KG1 (cell line): ENCODE data around the gene RUNX1.

ENCODE experiments used
- DNase-seq: peaks from one replicate; lab custom pipeline; 2025; lab: John Stamatoyannopoulos, UW

RUNX1 gene

DNA sequence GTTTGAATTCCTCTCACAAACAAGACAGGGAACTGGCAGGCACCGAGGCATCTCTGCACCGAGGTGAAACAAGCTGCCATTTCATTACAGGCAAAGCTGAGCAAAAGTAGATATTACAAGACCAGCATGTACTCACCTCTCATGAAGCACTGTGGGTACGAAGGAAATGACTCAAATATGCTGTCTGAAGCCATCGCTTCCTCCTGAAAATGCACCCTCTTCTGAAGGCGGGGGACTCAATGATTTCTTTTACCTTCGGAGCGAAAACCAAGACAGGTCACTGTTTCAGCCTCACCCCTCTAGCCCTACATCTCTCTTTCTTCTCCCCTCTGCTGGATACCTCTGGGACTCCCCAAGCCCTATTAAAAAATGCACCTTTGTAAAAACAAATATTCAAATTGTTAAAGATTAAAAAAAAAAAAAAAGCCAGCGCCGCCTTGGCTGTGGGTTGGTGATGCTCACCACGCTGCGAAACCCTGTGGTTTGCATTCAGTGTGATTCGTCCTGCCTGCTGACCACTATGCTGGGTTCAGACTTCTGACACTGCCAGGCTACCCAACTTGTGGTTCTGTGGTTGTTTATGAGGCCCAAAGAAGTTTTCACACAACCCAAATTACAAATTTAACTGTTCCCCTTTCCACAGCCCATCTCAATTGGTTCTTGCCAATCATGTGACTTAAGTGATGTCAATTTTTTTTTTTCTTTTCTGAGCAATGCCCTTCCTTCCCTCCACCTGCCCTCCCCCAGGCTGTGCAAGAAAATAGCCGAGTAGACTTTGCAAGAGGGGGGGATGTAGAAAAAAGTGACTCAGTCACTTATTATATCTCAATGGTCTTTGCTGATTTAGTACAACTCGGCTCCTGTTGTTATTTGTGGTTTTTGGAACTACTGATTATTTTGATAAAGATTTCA, at the start of gene RUNX1:
RUNX1 (minus strand) TSS at position 597 of the 912 bp plus-strand sequence.
- DNase-seq: peak; percentile 81

DNA sequence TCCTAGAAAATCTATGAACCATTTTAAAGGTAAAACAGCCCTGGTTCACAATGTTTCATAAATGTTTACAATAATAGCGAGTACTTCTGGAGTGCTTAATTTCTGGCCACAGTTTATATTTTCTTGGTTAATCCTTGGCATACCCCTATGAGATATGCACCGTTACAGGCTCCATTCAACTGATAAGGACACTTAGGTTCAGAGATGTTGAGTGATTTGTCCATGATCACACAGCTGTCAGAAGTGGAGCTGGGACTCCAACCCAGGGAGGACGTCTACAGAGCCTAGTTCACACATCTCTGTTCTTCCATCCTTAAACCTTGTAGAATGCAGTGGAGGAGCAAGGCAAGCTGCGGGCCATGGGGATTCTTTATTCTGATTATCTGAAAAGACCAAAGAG, 48.4 kb upstream of the RUNX1 start:
- no peak for DNase-seq

DNA sequence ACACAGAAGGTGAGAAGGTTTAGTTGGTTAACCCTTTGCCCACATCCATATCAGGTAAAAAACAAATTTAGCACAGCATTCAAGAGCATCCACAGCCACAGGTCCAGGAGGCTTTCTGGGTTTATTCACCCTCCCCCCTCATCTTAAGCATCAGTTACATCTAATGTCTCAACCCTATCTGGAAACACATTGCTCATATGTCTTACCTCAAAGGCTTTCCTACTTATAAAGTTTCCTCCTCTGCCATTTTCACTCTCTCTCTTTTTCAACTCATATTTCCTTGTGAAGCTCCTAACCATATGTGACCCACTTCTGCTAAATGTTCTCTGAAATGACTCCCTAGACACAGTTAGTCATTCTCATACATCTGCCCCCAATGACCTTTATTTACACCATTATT, 47.9 kb upstream of the RUNX1 start:
- no peak for DNase-seq

DNA sequence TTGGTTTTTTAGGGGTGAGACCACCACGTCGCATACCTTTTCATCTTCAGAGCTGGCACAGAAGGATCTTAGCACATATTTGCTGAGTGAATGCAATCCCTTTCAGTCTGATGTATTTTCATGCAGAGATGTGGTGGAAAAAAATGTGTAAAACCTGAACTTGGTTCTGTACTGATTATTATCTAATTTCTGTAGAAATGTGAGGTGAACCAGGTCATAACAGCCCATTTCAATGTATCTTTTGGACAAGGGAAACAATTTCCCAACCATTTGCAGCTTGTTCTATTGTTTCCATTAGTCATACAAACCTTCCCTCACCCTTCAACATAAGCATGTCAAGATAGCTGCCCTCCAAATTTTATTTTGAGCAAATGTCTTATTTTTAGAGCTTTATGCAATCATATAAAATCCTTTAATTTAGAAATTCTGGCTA, 46.8 kb upstream of the RUNX1 start:
- DNase-seq: no peak

DNA sequence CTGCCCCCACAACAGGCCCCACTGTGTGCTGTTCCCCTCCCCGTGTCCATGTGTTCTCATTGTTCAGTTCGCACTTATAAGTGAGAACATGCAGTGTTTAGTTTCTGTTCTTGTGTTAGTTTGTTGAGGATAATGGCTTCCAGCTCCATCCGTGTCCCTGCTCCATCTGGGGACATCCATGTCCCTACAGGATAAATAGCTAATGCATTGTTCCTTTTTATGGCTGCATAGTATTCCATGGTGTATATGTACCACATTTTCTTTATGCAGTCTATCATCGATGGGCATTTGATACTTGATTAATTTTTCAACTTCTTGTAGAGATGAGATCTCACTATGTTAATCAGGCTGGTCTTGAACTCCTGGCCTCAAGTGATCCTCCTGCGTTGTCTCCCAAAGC, 44.4 kb upstream of the RUNX1 start:
- DNase-seq: no peak

DNA sequence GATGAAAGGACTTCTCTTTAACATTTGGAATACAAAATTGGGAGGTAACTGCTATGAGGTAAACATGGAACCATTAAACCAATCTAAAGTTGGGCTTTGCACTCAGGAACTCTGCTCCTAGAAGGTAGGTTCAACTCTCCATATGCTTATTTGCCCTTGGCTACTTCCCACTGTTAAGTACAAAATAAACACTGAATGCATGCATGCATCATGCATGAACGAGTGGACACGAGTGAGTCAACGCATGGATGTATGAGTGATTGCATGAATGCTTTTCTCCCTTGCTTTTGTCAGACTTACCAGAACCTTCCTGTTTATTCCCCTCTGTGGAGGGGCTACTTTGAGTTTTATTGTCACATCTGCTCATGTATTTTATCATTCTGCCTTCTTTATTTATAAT, 42.4 kb upstream of the RUNX1 start:
- no peak for DNase-seq

DNA sequence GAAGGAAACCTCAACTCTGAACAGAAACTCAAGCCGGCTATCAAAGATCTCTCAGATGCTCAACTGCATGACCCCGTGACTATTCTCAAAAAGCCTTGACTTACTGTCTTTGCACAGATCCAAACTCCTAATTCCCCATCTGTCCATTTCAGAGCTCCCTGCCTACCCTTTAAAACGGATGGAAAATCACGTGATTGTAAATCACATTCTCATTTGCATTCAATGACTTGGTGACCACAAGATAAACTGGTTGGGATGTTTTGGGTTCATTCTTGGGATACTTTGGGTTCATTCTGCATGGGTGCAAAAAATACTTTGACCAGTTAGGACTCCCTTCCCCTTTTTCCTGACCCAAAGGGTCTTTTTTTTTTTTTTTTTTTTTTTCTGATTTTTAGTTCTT, 41.3 kb upstream of the RUNX1 start:
- no peak for DNase-seq

DNA sequence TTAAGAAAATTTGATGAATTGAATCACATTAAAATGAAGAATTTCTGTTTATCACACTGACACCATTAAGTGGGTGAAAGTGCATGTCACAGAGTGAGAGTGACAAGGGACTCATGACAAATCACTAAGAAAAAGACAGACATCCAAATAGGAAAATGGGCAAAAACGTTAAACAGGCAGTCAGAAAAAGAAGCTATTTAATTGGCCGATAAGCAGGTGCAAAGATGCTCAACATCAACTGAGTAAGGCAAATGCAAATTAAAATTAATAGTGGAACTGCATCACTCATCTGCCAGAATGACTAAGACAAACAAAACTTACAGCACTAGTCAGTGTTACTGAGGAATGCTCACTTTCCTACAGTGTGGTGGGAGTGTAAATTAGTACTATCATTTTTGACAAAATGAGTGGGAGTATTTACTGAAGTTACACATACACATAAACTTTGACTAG, 39.2 kb upstream of the RUNX1 start:
- DNase-seq: no peak

DNA sequence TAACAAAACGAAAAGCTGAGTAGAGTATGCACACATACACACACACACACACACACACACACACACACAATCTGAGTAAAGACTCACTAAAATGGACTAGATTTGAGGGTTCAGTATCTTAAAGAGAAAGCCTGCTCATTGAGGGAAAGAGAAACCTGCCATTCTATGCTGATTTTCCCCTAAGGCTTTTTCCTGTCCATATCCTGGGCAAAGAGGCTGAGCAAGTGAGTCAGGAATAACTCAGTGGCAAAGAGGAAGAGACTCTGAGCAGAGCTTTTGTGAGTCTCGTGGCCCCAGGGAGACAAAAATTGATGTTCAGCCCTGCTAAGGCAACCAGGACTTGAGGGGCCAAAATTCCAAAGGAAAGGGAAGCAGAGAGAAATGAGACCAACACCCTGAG, 37.3 kb upstream of the RUNX1 start:
- DNase-seq: no peak

DNA sequence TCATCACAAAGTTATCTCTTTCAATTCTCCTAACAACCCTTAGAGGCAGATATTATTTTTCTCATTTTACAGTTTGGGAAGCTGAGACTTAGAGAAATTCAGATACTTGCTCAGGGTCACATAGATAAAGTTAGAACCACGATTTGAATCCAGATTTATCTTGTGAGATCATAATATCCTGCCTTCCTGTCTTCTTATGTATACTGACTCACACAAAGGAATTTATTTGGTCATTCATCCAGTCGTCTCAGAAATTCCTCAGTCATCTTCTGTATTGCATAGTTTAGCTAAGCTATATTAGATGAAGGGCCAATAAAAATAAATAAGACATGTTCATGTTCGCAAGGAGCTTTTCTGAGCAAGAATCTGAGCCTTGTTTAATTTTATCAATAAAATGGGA, 35.8 kb upstream of the RUNX1 start:
- DNase-seq: no peak

DNA sequence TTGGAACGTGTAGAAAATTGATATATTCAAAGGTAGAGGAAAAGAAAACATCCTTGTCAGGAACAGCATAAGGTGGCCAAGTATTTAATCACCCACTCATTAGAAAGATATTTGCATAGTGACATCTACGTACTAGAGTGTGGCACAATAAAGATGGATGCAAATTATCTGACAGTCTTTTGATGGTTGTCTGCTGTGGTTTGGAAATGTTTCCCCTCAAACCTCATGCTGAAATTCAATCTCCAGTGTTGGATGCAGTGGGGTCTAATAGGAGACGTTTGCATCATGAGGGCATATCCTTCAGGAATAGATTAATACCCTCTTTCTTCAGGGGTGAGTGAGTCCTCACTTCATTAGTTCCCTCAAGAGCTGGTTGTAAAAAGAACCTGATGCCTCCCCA, 34.1 kb upstream of the RUNX1 start:
- DNase-seq: no peak

DNA sequence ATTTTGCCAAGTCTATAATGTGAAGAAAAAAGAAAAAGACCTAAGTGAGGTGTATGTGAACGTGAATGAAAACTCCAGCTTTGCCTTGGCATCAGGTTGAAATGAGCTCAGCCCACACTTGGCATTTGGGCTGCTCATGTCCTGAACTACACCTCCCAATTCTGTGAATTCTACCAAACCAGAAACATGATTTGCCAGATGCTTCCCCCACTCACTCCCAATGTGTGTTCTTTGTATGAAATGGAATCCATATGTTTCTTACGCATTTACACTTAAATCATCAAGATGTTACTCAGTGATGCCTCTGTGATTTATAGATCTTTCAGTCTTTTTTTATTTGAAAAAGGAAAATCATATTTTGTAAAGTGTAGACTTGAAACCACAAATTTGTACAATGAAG, 32.8 kb upstream of the RUNX1 start:
- no peak for DNase-seq

DNA sequence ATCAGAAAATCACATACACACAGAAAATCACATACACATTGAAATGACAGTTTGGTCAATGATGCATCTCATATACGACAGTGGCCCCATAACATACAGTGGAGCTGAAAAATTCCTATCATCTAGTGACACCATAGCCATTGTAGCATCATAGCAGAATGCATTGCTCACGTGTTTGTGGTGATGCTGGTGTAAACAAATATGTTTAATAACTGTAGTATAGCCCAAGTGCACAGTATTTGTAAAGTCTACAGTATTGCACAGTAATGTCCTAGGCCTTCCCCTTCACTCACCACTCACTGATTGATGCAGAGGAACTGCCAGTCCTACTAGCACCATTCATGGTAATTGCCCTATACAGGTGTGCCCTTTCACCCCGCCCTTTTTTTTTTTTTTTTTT, 30.1 kb upstream of the RUNX1 start:
- DNase-seq: no peak

DNA sequence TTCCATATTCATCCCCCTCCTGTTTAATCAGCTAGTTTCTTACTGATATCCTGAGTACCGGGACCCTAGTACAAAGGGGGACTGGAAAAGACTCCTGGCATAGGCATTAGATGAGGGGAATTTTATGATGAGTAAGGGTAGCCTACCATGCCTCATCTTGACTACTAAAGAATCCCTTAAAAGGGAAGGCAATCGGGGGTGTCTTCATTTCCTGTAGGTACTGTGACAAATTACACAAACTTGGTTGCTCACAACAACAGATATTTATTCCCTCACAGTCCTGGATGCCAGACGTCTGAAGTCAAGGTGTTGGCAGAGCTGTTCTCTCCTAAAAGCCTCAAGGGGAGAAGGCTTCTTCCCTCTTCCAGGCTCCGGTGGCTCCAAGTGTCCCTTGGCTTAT, 28.9 kb upstream of the RUNX1 start:
- no peak for DNase-seq

DNA sequence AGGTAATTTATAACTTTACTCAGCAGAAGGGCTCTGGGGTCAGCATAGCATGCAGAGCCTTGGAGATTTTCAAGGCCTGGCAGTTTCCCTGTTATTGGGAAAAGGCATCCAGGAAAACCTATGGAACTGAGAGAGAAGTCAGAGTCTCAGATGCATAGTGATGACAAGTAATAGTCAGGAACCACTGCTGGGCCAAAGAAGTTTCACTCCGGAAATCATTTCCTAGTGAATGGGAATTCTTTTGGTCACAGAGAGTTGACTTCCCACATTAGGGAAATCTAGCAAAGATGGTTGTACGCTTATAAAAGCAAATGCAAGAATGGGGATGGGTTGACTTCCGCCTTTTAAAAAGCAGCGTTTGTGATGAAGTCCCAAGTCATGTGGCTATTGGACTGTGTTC, 28.4 kb upstream of the RUNX1 start:
- no peak for DNase-seq

DNA sequence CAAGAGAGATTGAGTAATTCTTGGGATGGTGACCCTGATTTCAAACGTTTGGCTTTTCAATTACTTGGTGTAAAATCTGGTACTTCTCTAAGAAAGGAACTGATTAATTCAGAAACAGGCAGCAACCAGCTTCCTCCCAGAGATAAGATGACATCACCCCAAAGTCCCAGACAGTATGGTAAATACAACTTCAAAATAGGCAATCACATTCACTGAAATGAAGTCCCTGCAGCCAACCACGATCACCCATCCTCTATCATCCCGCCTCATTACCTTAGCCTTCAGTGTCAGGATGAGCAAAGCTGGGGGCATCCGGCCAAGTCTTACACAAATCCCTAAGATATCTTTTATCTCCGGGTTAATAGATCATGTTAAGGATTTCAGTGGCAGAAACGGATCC, 26.4 kb upstream of the RUNX1 start:
- no peak for DNase-seq

DNA sequence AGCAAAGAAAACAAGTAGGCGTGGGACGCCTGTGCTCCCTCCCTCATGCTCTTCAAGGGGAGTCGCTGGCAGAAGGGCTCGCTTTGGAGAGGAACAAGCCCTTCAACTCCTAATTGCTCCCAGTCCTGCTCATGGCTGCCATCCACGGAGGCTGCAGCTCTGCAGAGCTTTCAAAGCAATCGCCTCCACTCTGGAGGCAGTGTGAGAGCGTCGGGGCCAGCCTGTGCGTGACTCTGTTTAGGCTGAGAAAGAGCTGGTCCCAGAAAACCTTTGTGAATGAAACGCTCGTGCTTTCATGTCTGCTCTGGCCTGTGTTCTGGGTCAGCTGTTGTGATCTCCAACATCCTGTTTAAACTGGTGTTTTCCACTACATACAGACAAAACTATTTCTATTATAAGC, 23.9 kb upstream of the RUNX1 start:
- no peak for DNase-seq

DNA sequence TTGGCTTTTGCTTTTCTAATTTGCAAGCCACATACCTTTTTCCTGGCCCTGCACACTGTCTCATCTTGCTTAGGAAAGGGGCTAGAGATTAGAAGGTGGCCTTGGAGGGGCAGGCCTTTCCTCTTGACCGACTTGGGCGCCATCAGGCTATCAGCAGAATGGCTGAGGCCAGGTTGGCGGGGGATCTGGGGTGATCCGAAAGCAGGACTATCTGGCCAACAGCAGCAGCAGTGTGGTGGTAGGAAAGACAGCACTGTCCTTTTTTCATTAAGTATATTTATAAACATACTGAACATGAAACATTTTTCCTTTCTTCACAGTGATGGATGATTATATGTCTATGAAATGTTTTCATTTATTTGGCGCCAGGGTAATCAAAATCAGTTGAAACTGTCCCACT, 23.5 kb upstream of the RUNX1 start:
- DNase-seq: no peak

DNA sequence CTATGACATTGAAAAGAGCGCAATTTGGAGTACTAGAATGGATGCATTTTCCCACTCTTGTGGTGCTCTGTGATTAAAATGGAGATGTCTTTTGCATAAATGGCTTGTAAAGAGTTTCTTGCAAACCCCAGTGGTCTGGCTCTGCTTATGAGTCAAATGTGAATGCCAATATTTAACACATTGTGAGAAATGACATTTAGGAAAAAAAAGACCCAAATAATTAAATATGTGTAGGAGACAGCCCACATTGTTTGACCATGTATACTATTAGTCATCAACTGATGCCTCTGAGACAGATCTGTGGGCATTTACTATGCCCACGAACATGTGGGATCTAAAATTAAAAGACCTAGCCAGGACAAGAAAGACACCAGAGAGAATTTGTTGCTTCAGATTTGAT, 22.2 kb upstream of the RUNX1 start:
- DNase-seq: no peak

DNA sequence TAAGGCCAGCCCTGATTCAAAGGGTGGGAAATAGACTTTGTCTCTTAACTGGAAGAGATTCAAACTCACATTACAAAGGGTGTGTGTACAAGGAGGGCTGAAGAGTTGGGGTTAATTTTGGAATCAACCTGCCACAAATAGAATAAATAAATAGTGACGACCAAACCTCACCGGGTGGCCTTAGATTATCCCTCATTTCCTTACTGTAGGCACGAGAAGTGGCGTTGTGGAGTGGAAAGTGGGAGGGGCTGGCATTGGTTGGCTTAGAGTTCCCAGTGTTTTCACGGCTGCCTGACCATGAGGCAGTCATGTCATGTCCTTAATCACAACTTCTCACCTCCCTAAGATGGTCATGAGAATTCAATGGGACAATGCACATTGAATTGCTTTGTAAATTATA, 21.3 kb upstream of the RUNX1 start:
- DNase-seq: no peak

DNA sequence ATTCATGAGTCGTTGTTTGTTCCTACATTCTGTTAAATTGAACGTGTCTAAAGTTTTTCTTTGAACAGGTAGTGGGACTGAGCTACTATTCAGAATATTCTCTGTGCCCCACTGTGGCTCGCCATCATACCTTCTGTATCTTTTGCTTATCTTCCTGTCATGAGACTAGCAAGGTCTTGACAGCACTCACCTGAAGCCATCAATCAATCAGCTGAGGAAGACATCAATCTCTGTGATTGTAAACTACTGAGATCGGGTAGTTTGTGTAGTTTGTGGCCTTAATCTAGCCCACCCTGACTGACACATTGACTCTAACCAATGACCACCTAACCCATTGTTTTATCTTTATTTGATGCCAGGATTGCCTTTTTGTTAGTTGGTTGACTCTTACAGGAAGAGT, 17.7 kb upstream of the RUNX1 start:
- no peak for DNase-seq

DNA sequence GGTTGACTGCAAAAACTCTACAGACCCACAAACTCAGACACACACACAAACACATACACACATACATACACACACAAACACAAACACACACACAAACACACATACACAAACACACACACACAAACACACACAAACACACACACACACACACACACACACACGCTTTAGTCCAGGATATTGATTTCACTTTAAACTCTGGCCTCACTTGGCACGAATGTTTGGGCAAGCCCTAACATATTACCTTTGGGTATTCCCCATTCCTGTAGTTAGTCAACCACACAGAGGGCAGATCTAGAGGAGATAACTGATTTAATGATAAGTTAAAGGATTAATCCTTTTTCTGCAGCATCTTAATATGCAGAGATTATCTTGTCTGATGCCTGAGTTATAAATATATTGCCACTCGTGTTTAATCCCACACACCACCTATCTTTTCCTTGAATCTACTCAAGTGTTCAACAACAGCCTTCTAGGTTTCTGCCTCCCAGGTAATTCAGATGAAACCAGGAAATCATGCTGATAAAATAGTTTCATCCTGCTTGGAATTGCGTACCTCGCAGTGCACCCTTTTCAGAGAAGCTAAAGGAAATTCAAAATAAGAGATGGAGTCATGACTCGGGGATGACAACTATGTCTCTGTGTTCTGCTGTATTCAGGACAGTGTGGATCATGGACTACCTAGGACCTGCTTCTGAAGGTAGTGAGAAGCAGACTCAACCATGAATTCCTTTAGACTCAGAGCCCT, 14.5 kb upstream of the RUNX1 start:
- DNase-seq: no peak

DNA sequence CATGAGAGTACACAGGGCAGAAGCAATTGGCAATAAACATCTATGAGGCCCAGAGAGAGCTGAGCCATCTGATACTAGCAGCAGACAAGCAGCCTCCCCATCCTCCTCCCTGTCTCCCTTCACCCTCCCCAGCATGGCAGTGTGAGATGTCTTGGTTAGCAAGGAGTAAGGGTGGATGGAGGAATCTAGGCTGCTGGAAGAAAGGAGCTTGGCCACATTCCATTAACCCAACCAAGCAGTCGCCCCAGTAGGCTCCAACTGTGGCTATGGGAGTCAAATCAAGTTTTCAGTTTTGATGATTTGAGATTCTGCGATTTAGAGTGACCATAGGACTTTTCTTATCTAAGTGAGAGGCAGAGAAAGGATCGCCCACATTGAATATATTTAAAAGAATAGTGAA, 12.9 kb upstream of the RUNX1 start:
- DNase-seq: no peak
